GM19455 (cell line): ENCODE results near the gene SLC35F5.
"Not testable (repeated sequence)": the region's sequence is repeated elsewhere in the genome, so short reads cannot be mapped to it uniquely, and the experiment has no call there.

ENCODE experiments used
- ATAC-seq: cut with Tn5 transposase; IDR thresholded peaks from one replicate; pipeline ENCODE4 v1.9.1; 2021; ENCODE audit not compliant: unreplicated experiment

Gene SLC35F5

DNA sequence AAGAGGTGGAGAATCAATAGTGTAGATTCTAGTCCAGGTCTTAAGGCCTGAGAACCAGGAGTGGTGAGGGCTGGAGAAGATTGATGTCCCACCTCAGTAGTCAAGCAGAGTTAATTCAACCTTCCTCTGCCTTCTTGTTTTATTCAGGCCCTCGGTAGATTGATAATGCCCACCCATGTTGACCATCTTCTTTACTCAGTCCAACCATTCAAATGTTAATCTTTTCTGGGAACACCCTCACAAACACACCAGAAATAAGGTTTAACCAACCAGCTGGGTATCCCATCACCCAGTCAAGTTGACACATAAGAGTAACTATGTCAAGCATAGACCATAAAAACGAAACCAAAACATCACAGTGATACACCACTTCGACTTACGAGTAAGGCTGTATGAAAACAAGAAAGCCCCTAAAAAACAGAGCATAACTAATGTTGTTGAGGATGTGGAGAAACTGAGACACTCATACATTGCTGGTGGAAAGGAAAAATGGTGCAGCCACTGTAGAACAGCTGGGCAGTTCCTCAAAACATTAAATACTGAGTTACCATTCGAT is 57.5 kb downstream of the SLC35F5 start:
- ATAC-seq, result peak; percentile 44

DNA sequence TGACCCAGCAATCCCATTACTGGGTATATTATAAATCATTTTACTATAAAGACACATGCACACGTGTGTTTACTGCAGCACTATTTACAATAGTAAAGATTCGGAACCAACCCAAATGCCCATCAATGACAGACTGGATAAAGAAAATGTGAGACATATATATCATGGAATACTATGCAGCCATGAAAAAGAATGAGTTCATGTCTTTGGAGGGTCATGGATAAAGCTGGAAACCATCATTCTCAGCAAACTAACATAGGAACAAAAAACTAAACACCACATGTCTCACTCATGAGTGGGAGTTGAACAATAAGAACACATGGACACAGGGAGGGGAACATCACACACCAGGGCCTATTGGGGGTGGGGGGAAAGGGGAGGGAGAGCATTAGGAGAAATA is 58.2 kb downstream of the SLC35F5 start:
- not testable (repeated sequence) for ATAC-seq

DNA sequence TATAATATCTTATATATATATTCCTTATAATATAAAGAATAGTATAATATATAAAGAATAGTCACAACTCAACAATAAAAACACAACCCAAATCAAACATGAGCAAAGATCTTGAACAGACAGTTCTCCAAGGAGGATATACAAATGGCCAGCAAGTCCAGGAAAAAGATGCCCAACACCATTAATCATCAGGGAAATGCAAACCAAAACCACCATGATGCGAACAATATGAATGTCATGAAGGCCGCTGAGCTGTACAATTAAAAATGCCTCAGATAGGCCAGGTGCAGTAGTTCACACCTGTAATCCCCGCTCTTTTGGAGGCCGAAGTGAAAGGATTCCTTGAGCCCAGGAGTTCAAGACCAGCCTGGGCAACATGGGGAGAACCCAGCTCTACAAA is 58.9 kb downstream of the SLC35F5 start:
- ATAC-seq, result no peak

DNA sequence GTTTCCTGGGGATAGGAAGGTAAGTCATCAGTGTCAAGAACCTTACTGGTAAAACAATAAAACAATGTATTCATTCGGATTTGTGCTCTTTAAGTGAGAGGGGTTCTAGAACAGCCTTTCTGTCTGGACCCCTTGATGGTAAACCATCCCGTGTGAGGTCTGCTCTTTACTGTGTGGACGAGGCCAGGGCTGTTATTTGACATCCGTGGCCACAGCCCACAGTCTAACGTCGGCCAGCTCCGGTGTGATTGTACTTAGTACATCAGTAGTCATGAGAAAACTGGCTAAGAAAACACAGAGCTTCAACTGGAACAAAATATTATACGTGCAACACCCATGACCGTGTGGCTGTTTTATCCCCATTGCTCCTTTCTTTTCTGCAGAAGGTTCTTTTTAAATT is 62.0 kb downstream of the SLC35F5 start:
- ATAC-seq, result no peak

DNA sequence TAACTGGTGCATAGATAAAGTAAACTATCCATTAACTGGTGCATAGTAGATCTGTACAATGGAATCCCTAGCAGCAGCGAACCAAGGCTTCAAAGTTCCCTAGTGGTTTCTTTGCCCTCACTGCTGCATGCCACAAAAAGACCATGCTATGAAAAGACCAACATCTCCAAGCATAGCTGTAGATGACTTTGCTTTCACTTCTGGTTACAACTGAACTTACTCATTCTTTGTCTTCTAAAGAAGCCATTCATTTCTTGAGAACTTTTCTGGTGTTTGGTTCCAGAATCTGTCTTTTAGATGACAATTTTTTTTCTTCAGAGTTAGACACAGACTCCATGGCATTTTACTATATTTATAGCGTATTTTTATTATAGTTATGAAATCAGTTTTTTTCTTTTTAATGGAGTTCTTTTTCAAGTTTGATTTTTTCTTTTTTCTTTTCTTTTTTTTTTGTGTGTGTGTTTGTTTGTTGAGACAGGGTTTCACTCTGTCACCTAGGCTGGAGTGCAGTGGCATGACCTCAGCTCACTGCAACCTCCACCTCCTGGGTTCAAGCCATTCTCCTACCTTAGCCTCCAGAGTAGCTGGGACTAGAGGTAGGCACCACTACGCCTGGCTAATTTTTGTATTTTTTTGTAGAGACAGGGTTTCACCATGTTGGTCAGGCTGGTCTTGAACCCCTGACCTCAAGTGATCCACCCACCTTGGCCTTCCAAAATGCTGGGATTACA is 63.6 kb downstream of the SLC35F5 start:
- peak; percentile 80 for ATAC-seq

DNA sequence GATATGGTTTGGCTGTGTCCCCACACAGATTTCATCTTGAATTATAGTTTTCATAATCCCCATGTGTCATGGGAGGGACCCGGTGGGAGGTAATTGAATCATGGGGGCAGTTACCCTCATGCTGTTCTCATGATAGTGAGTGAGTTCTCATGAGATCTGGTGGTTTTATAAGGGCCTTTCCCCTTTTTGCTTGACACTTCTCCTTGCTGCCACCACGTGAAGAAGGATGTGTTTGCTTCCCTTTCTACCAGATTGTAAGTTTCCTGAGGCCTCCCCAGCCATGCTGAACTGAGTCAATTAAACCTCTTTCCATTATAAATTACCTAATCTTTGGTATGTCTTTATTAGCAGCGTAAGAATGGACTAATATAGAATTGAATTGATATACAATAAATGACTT is 65.6 kb downstream of the SLC35F5 start:
- ATAC-seq, result not testable (repeated sequence)

DNA sequence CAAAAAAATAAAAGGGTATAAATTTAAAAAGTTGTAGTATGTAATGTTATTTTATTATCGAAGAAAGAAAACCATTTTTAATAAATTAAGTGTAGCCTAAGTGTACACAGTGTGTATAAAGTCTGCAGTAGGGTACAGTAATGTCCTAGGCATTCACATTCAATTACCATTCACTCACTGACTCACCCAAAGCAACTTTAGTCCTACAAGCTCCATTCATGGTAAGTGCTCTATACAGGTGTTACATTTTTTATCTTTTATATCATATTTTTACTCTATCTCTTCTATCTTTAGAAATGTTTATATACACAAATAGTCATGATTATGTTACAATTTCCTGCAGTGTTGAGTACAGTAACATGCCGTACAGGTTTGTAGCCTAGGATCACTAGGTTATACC is 69.9 kb downstream of the SLC35F5 start:
- no peak for ATAC-seq

DNA sequence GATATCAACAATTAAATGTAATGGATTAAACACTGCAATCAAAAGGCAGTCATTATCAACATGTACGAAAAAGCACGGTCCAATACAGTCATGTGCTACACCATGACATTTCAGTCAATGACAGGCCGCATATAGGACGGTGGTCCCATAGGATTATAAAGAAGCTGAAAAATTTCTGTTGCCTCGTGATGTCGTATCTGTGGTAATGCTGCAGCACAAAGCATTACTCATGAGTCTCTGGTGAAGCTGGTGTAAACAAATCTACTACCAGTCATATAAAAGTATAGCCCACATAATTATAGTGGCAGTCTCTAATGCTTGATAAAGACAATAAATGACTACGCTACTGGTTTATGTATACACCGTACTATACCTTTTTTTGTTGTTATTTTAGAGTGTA is 71.0 kb downstream of the SLC35F5 start:
- no peak for ATAC-seq

DNA sequence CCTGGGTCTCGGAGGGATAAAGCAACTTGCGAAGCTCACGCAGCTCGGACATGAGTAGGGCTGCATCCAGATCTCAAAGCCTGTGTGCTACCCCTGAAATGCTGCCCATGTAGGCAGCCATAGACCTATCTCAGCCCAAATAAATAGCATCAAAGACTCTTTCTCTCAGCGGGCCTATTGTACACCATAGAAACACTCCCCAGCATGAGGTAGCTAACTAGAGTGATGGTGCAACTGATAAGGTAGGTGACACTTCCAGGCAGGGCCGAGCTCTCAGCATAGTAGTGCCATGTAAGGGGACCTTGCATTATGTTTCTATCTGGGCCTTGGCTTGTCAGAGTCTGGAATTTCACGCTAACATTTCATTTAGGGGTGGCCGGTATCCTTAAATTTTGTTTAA is 77.0 kb downstream of the SLC35F5 start:
- ATAC-seq, result no peak

DNA sequence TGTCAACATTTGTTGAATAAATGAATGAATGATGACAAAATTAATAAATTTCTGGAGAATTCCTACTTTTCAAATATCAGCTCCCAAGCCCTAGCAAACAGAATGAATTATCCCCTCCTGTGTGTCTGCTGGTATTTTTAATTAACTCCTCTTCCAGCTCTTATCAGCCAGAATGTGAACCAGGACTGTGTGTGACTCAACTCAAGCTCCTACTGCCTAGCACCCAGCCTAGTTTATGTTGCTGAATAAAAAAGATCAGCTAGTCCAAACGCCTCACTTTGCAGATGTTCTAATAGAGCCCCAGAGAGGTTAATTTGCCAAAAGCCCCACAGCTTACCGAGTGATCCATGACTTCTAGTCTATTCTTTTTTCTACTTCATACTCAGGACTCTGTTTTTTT is 79.1 kb downstream of the SLC35F5 start:
- ATAC-seq, result no peak

DNA sequence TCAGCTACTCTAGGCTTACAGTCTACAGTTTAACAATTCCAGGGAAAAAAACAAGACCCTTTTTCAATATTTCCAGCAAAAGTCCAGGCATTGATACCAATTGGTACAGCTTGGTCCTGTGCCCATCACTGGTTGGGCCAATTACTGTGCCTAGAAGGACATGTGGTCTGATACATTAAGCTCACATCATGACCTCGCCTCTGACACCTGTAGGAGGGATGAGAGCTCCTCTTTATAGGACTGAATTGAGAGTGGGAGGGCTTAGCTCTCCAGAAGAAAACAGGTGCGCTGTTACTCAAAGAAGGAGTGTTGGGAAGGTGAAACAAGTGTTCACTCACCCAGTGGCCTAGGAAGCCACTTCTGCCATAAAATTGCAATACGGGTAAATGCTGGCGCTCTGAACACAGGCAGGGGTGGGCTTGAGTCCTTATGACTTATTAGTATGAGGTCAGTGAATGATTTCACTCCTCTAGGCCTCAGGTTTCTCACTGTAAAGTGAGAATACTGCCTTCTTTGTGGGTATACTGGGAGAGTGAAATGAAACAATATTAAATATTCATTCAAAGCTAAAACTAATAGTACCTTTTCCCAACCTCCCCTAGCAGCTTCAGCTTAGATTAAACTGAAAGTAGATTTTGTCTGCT is 79.7 kb downstream of the SLC35F5 start:
- no peak for ATAC-seq

DNA sequence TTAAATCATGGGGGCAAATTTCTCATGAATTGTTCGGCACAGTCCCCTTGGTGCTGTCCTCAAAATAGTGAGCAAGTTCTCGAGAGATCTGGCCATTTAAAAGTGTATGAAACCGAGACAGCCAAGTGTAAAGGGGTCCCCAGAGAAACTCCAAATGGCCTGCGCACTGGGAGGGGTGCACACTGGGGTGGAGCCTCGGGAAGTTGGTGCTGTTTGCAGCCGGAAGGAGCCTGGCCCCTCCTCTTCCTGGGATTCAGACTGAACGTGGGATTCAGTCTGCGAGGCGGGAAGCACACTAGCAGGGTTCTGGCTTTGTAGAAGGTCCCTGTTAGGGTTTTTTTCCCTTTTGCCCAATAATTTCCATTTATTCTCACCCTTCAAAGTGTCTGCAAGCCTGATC is 80.6 kb downstream of the SLC35F5 start:
- no peak for ATAC-seq

DNA sequence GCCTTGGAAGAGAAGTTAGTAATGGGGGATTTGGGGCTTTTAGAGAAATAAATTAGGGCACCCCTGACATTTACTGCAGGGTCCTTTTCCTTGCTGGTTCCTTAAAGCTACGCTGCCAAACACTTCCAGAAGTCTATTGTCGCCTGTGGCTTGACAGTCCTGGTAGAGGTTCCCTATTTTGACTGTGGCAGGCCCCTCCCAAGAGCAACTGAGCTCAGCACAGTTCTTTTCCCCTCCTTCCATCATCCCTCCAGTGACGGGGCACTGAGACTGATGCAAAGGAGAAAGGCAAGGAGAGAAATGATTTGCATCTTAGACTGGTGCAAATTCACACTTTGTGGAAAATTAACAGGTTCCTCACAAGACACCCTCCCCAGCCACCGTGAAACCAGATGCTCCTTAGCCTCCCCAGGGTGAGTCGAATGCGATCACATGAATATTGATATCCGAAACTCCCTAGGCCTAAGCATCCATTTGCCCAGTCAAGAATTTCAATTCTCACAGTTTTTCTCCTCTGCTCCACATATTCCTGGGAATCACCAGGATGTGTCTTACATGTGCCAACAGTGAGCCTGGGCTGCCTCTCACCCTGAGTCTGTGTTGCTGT is 84.0 kb downstream of the SLC35F5 start:
- no peak for ATAC-seq

DNA sequence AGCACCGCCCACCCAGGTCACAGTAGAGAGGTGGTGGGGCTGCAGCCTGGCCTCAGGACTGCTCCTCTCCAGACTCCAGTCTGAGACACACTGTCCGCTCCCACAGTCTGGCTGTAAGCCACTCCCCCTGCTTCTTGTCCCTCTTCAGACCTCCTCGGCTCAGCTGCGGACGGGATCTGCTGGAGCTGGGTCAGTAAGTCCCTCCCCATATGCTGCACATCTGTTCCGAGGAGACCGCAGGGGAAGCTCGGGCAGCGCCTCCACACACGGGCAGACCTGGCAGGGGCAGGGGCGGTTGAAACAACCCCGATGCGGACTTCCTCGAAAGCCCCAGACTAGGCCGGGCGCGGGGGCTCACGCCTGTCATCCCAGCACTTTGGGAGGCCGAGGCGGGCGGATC is 87.4 kb downstream of the SLC35F5 start:
- not testable (repeated sequence) for ATAC-seq

DNA sequence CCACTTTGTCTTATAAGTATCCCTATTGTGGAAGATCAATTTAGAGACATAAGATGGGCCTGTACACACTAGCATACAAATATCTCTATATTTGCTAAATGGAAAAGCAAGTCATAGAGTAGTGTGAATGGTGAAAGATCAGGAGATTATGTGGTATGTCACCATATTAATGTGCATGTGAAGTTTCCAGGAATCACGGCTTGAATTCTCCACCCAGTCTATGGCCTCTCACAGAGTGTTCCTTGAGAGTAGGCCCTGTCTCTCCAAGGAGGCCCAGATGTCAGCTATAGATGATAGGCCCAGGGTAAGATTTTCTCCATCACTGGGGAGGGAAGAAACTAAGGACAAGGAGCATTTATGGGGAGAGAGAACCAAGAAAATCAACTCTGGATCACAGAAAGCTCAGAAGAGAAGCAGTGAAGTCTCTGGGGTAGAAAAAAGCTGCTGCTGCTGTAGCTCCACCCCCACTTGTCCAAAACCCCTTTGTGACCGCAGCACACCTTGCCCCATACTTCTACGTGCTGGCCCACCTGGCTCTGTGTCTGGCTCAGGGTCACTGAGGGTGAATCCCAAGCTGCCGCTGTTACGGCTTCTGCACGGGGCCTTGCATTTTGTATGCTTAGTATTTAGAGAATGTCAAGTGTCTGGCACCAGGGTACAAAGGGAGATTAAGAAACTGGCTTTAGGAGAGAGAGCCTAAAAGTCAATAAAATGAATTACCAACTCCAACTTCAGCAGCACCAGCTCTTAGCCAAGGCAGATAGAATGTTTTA is 91.5 kb downstream of the SLC35F5 start:
- ATAC-seq, result not testable (repeated sequence)

DNA sequence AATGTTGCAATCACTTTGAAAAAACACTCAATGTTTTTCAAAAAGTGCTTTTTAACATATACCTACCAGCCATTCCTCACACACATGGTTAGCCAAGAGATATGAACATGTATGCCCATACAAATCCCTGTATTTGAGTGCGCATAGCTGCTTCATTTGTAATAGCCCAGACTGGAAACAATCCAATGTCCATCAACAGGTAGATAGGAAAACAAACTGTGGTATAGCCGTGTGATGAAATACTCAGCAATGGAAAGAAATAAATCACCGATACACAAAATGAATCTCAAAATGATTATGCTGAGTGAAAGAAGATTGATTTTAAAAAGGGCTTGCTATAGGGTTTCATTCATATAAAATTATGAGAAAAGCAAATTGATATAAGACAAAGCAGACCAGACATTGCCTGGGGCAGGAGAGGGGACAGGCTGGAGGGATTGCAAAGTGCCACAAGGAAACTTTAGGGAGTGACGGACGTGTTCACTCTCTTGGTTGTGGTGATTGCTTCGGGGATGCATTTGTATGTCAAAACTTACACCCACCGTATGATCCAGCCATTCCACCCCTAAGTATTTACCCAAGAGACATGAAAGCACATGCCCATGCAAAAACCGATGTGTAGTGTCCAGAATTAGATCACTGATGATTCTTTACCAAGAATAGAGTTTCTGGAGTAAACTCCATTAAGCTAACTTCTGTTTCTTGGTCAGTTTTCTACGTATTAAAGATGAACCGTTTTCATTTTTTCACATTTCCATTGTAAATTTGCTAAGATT is 93.0 kb downstream of the SLC35F5 start:
- not testable (repeated sequence) for ATAC-seq
